ENCODE results near the gene EPG5. TPM values are rescaled to one million over a fixed set of nuclear protein-coding genes. Genes with fewer than 3 reads are reported as not detected.
"Not testable (repeated sequence)": the region's sequence is repeated elsewhere in the genome, so short reads cannot be mapped to it uniquely, and the experiment has no call there.

The EPG5 gene
- total and polyA plus RNA-seq, 10 of the 15 experiments (the other 5 are each of a cell fraction or from before 2014, with no cell fraction given): 1.9 to 27.7 (median 9.0) TPM

DNA sequence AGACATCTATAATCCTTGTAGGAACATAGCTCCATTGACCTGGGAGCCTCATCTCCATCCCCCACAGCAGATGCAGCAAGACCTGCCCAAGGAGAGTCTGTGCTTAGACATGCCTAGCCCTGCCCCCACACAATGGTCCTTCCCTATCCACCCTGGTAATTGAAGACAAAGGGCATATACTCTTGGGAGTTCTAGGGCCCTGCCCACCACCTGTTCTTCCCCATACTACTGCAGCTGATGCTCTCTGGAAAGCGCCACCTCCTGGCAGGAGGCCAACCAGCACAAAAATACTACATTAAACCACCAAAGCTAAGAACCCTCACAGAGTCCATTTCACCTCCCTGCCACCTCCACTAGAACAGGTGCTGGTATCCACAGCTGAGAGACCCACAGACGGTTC is 160.0 kb downstream of the EPG5 start:
- H2AFZ ChIP-seq (ENCODE audit: control insufficient read depth, low read depth, low read length); H4K20me1 ChIP-seq (ENCODE audit: control insufficient read depth, insufficient read depth); intact Hi-C loops (cut with micrococcal nuclease; ENCODE audit: unreplicated experiment); in situ Hi-C loops (cut with MboI); BruUV-seq (replicated peaks); H3K27ac ChIP-seq (ENCODE audit: control insufficient read depth, insufficient read depth); H3K9me3 ChIP-seq (replicated peaks; ENCODE audit: control insufficient read depth, insufficient read depth, low read length); H3K27me3 ChIP-seq (replicated peaks in 1 of 2; ENCODE audit: control insufficient read depth in 2 of 2, insufficient read depth in 2 of 2, low read length in 1 of 2); FAIRE-seq; POLR2A ChIA-PET; H3K4me2 ChIP-seq (ENCODE audit: control insufficient read depth, insufficient read depth); H3K4me1 ChIP-seq (ENCODE audit: control insufficient read depth, insufficient read depth, low read length); H3K79me2 ChIP-seq (ENCODE audit: control insufficient read depth, insufficient read depth, low read length); H3K9ac ChIP-seq (ENCODE audit: control insufficient read depth, insufficient read depth, low read length); DNase-seq (ENCODE audit: low read depth, low spot score); H3K36me3 ChIP-seq (ENCODE audit: control insufficient read depth in 2 of 2, insufficient read depth in 2 of 2, low read length in 1 of 2); H3K4me3 ChIP-seq: not testable (repeated sequence)
- SMC1A ChIA-PET (ENCODE audit: uncharacterized antibody, unreplicated experiment): interaction anchor here (0.9 to 1.8 kb wide), 5 partner anchors 19 to 142 kb away, joined by 3 to 11 read pairs (median 6); partner anchors contain the start of gene SLC14A1
- RAD21 ChIA-PET (ENCODE audit: unreplicated experiment): interaction anchor here (0.9 to 1.5 kb wide), 2 partner anchors 82 to 141 kb away, joined by 3 to 10 read pairs; no protein-coding TSS in a partner anchor
- TF ChIP-seq SMC3 (IDR thresholded peaks at IDR 0.05; ENCODE audit: borderline replicate concordance, low read length) (peak; percentile 35; the same call in 1 of the 2 replicates), MEF2B (IDR thresholded peaks at IDR 0.05; ENCODE audit: partially characterized antibody, poor library complexity, severe bottlenecking) (peak; percentile 26), CTCF (IDR thresholded peaks at IDR 0.05 in 2 of 3, conservative IDR thresholded peaks at IDR 0.05 in 1 of 3; ENCODE audit: control insufficient read depth in 2 of 3, extremely low read depth in 1 of 3, insufficient read depth in 1 of 3, low read depth in 3 of 3, low read length in 3 of 3) (peak; percentile 2 to 21 (median 10); a peak in 1 of 6 replicates), RAD21 (IDR thresholded peaks at IDR 0.05; ENCODE audit: insufficient read depth, low read depth, low read length) (peak; percentile 40)
- peak; percentile 15; the same call in 1 of the 3 replicates for ATAC-seq
- CTCF ChIA-PET: interaction anchor here (0.7 to 3.9 kb wide), 11 partner anchors 10 to 144 kb away, joined by 3 to 23 read pairs (median 5); partner anchors contain the start of gene SLC14A1
- WGBS (ENCODE audit: insufficient coverage, insufficient replicate concordance, low lambda C conversion rate, missing lambda C conversion rate): 0% methylated on average over 2 of the region's 2 CpGs
